Activated gamma-delta T cell treated with Interleukin-2 at 50 U/mL for 16 hours (primary cell): ENCODE data around the gene LEKR1.

Experiments
- DNase-seq: peaks from one replicate; pipeline ENCODE4 v3.0.0-alpha.2; 2020

LEKR1 gene

GRCh38 chr3:157064402-157064801, 238.2 kb downstream of the LEKR1 start:
- no peak for DNase-seq

DNA sequence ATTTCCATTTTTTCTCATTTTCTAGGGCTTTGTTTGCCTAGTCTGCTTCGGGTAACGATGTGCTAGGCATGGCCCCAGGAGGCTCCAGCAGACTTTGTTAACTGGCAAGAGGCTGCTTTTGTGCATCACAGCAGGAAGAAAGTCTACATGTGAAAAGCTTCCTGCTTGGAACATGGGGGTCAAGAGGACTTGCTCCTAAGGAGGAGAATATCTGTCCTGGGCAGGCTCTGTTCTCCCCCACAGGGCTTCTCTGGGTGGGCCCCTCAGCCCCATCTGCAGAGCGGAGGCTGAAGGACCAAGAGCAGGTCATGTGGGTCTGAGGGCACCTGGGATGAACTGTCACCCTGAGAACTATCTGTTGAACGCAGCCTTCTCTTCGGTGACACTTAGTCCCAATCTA, 239.0 kb downstream of the LEKR1 start:
- no peak for DNase-seq

DNA sequence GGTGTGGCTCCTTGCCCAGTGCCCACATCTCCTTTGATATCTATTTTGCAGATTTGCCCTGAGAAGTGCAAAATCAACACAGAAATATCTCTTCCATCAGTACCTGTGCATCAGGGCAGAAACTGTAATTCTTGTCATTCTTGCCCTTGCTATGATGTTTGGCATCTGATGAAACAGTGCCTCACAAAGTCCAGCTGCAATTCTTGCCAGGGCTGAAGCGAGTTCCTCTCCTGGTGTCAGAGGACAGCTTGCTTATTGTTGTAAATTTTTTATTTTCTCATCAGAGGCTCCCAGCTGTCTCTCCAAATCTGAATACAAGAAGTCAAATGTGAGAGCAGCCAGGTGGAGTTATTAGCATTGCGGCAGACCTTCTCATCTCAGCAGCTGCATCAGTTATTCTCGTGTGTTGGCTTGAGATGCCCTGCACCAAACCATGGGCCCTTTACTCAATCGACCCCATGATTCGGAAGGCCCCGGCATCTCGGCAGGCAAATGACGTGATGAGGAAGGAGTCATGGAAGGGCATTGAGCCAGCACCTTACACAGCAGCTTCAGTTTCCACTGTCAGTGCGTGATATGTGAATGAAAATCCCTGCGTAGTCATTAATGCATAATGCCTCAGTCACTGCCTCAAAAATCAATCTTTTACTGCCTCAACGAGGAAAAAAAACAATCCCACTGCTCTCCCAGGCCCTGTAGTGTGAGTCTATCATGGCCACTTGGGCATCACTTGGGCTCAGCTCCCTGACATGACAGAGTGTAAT, 240.4 kb downstream of the LEKR1 start:
- DNase-seq: no peak

DNA sequence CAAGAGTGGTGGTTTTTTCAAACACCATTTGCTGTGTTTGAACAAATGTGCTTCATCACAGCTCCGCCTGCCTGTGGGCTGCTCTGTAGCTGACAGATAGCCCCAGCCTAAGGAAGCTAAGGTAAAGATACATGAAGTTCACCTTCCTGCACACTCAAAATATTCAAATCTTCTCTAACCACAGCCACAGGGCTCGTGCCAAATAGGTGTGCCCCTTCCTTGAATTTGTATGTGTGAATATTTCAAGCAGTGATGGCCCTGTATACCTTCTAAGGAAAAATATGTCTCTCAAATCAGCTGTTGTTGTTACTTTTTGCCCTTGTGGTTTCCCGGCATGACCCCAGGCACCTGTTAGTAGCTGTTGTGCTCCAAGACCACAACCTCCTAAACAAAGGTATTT, 241.0 kb downstream of the LEKR1 start:
- peak; percentile 42 for DNase-seq

GRCh38 chr3:157069406-157069805, 243.3 kb downstream of the LEKR1 start:
- DNase-seq: no peak

DNA sequence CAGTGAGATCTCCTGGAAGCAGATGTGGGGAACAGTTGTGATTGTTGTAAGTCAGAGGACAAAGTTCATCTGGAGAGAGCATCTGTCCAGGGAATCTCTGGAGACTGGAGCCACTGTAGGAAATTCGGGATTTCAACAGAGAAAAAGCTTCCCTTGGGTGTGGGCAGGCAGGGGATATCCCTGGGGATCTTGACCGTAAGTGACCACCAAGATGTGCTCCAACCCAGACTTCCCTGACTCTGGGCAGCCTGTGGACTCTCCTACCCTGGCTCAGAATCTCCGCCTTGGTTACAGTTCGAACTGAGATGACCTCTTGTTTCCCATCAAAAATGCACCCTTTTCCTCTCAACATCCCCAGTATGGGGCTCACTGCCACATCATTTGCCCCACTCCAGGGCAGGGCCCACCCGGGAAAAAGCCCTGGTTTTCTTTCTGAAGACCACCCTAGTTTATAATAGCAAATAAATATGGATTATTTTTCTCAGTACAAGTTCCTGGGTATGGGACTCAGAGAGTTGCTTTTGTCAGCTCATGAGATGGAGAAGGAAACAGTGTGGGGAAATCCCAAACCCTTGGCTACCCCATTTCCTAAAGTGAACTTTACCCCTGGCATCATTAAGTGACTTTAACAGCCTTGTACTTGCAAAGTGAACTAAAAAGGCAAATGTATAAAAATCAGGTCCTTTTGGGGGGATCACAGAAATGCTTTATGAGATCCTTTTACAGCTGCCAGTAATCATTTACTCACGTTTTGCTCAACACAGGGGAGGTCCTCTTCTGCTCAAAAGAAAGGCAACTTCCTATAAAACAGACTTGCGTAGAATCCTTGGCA, 243.9 kb downstream of the LEKR1 start:
- no peak for DNase-seq

GRCh38 chr3:157070678-157070999, 244.5 kb downstream of the LEKR1 start:
- no peak for DNase-seq

DNA sequence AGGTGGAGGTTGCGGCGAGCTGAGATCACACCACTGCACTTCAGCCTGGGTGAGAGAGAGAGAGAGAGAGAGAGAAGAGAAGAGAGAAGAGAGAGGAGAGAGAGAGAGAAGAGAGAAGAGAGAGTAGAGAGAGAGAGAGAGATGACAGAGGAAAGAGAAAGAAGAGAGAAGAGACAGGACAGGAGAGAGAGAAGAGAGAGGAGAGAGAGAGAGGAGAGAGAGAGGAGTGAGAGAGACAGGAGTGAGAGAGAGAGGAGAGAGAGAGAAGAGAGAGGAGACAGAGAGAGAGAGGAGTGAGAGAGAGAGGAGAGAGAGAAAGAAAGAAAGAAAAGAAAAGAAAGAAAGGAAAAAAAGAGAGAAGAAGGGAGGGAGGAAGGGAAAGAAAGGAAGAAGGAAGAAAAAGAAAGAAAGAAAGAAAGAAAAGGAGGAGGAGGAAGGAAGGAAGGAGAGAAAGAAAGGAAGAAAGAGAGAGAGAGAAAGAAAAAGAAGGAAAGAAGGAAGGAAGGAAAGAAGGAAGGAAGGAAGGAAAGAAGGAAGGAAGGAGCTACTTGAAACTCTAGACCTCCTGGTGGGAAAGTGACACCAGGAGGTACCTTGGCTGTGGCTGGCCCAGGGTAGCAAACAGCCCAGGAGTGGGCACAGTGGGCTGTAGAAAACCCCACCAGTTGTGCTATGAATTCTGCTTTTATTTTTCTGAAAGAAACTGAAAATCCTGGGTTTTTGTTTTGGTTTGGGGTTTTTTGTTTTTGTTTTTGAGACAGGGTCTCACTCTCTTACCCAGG, 245.8 kb downstream of the LEKR1 start:
- no peak for DNase-seq

GRCh38 chr3:157073810-157074209, 247.7 kb downstream of the LEKR1 start:
- DNase-seq: no peak

DNA sequence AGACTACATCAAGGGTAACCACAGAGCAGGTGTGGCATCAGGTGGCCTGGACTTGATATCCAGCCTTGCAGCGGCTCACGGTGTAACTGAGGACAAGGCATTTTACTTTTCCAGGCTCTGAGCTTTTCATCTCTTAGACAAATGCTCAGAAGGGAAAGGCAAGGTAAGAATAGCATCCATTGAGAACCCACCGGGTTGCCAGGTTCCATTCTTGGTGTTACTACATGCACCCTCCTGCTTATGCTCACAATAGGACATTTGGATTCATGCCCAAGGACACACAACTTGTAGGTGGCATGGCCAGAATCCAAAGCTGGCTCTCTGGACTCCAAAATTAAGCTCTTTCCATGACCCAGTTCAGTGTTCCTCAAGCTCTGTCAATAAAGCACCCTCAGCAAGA, 248.3 kb downstream of the LEKR1 start:
- no peak for DNase-seq

- no peak for DNase-seq
Measured at GRCh38 chr3:157074981-157075380, 248.8 kb downstream of the LEKR1 start.

DNA sequence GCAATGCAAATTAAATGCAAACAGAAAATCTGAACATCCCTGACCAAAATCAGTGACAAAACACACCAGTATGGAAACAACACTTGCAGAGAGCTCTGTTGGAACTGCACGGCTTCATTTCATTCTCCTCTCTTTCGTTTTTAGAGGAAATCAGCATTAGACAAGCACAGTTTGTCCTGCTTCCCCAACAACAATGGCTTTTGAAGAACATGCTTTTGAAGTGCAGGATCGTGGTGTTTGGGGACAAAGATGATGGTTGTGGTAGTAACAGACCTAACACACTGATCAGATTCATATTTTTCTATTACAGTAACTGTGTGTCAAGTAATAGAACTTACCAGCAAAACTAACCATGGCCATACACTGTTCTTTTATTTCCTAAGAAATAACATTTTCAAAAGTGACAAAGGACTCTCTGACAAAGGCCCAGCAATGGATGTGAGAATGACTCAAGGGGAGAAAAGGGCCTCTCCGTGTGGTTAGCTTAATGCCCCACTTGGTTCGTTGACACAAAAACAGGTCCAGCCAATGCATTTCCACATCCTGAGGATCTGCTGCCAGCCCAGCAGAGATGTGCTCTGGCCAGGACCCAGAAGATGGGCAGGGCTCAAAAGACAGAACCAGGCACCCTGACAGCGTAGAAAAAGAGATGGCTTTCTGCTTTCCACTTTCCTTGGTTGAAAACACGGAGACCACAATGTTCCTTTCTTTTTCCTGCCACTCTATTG, 249.7 kb downstream of the LEKR1 start:
- DNase-seq: no peak

DNA sequence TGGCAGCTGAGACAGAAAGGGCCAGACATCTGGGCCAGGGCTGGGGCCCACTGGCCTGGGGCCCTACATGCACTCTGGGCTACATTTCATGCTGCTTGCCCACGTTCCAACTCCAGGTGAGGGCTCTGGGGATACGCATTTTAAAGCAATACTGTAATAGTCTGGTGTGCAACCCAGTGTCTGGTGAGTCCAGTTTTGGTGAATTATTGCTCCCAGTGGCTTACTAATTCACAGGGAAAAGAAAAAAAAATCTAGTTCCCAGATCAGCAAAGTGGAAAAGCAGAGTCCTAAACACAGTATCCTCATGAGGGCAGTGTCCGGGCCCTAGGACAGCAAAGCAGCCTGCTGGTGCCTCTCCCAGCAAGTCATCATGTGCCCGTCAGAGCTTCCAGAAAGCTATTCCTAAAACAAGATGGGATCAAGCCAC, 251.4 kb downstream of the LEKR1 start:
- DNase-seq: no peak

- no peak for DNase-seq
Measured at GRCh38 chr3:157078131-157078810, 252.1 kb downstream of the LEKR1 start.

GRCh38 chr3:157078811-157079185, 252.6 kb downstream of the LEKR1 start:
- no peak for DNase-seq

DNA sequence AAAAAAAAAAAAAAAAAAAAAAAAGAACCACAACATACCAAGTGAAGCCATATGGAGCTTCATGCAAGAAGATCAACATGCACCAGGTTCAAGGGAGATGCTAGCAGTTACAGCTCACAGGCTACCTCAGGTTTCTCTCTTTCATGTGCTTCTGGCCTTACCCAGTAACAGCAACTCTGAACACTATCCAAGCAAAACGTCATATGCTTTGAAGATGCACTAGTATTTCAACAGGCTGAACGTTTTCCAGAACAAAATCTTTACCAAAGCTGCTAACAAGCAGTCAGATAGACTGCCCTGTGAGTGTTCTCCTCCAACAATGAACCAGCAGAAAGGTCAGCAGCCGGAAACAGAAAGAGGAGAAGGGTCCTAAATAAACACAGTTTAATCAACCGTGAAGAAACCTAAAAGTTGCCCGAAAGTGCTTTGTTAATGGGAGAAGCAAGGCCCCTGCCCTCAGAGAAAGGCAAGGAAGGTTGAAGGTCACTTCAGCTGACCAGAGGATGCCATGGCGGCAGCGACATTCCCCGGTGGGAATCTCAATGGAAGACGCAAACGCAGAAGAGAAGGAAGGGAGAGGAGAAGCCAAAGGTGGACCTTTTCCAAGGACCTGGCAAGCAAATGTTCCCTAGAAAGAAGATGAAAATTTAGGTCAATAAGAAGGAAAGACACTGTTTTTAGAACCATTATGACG, 253.7 kb downstream of the LEKR1 start:
- no peak for DNase-seq

DNA sequence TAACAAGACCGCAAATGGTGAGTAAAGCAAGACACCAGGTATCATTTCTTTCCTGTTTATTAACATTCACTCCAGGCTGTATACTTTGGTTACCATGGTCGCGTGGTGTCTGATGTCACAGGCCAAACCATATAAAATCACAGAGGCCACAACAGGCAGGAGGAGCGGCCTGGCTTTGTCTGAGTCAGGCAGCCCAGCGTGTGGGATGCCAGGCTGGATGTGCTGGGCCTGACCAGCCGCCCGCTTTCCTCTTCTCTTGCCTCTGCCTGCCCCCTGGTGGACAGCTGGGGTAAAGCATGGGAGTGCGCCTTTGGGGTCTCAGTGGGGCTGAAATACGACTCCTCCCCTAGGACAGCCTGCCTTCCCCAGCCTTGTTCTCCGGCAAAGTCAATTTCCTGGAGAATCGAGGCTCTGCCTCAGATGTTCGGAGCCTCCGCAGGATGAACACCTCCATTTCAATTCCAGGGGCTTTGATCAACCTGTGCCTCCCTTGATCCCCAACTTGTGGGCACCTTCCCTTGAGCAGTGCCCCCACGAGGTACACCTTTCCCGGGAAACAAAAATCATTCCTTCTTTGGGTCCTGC, 255.6 kb downstream of the LEKR1 start:
- DNase-seq: peak; percentile 92

DNA sequence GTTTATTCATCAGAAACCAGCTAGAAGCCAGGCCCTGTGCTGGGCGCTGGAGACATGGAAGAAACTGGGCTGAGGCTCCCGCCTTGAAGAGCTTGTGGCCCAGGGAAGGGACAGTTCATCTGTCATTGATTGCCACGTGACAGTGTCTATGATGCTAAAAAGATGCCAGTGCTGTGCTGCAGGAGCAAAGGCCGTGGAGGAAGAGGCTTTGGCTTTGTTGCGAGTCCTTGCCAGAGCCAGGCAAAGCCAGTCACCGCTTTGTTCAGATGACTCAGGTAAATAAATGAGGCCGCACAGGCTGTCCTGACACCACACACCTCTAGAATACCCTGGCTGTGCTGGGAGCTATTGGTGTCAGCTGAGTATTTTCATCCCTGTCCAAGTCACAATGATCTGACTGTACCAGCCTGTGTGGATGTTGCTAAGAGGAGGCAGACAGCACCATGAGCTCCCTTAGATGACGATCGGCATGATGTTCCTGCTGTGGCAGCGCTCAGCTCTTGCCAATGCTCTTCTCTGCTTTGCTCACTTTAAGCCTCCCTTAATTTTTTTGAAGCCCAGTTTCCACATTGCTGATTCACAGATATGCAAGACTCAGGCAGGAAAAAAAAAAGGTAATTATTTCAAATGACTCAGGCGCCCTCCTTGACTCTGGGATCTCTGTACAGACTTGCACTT, 256.3 kb downstream of the LEKR1 start:
- no peak for DNase-seq

GRCh38 chr3:157083824-157084223, 257.7 kb downstream of the LEKR1 start:
- no peak for DNase-seq

DNA sequence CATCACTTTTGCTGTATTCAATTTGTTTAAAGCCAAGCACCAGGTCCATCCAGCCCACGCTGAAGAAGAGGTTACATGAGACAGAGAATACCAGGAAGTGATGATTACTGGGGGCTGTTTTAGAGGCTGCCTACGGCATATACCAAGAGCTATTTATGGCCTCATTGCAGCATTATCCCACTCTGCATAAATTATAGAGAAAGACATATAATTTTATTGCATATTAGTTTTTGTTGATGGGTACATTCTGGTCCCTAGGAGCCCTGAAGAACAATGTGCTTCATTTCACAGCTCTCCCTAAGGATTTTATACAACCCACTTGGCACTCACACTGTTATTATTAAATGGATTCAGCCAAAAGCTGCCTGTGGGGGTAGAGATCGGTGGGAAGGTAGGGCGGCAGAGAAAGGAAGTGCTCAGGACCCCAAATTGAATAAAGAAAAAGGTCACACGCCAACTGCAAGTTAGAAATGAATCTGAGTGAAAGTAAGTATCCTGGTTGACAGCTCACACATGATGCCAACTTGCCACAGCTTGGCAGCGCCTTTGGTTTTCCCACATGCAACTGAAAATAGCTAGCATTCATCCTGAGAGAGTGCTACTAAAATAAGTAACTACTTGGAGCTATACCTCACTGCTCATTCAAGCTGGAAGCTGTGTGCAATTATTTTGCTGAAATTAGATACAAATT, 260.1 kb downstream of the LEKR1 start:
- DNase-seq: no peak
